Upper lobe of right lung (tissue), 1 donor: ENCODE results near the gene MBLAC1. TPM values are rescaled to one million over a fixed set of nuclear protein-coding genes. Genes with fewer than 3 reads are reported as not detected.

Experiments used
- ATAC-seq: fragments of 200-7000 bp; cut with Tn5 transposase; one replicate; pipeline ENCODE4 v1.9.1; 2020; ENCODE audit warnings: mild to moderate bottlenecking, moderate library complexity
- DNase-seq: peaks from one replicate; pipeline ENCODE4 v3.0.0-alpha.2; 2020
- H3K27ac ChIP-seq: fragments of 200-600 bp; one replicate; pipeline ENCODE4 v1.8.0; 2022
- H3K27me3 ChIP-seq: fragments of 200-600 bp; one replicate; pipeline ENCODE4 v1.8.0; 2022; ENCODE audit warnings: mild to moderate bottlenecking
- H3K36me3 ChIP-seq: fragments of 200-600 bp; one replicate; pipeline ENCODE4 v1.8.0; 2022
- H3K4me1 ChIP-seq: fragments of 200-600 bp; one replicate; pipeline ENCODE4 v1.8.0; 2022
- H3K4me3 ChIP-seq: fragments of 200-600 bp; one replicate; pipeline ENCODE4 v1.8.0; 2022; ENCODE audit warnings: mild to moderate bottlenecking
- H3K9me3 ChIP-seq: fragments of 200-600 bp; one replicate; pipeline ENCODE4 v1.8.0; 2022
- CTCF ChIP-seq: fragments of 200-600 bp; IDR thresholded peaks from one replicate; pipeline ENCODE4 v1.8.0; 2022; ENCODE audit warnings: antibody characterized with exemption
- intact Hi-C: fragments of 100-400 bp; cut with DNase I; formaldehyde crosslinking; loops from one replicate; pipeline ENCODE4 v1.11.0; 2022
- total RNA-seq: library from RNA; stranded (reverse); fragmentation: NEBNext Ultra II Directional; extraction: Animal tissue kit (Norgen Biotek cat#: 25700); gene quantifications from one replicate; pipeline ENCODE4 v1.2.1, GENCODE V29; 2021
- donor health status: DM: no; HTN: yes; CAD: no; lungs with severe emphysema.

MBLAC1 gene
- total RNA-seq, 1 donor from 2014 or later = 3.0 TPM

- Histone ChIP-seq H3K27me3 (no peaks in the 10 kb centered on the region), H3K4me1 (peaks cover 25% of the 10 kb centered on the region), H3K36me3 (peaks cover 58% of the 10 kb centered on the region), H3K27ac (peak overlapping the region; percentile 76), H3K4me3 (peak overlapping the region; percentile 97), H3K9me3 (no peaks in the 10 kb centered on the region)
- intact Hi-C loops = no loop called here
- ATAC-seq (peak; percentile 91), DNase-seq (peak; percentile 96)
- no peak for TF ChIP-seq CTCF
Observed at GRCh38 chr7:100100420-100101015, 26.2 kb upstream of the MBLAC1 start.

GRCh38 chr7:100101016-100101862, 25.5 kb upstream of the MBLAC1 start, which contains the start of the genes AP4M1 and MCM7:
Gene AP4M1, plus strand, starts transcription at chr7:100101643. Its CDS starts 72 bp downstream, at chr7:100101715.
Gene MCM7, minus strand, starts transcription at chr7:100101397. Its CDS starts 103 bp downstream, at chr7:100101294.
- Histone ChIP-seq H3K36me3 (peaks cover 57% of the 10 kb centered on the region), H3K9me3 (no peaks in the 10 kb centered on the region), H3K27me3 (no peaks in the 10 kb centered on the region), H3K4me3 (peak within 1 kb of the TSS; percentile 97), H3K27ac (peak within 1 kb of the TSS; percentile 94), H3K4me1 (peaks cover 25% of the 10 kb centered on the region)
- intact Hi-C loops = no loop called here
- no peak for TF ChIP-seq CTCF
- DNase-seq (peak; percentile 100), ATAC-seq (peak; percentile 94)

- TF ChIP-seq CTCF = no peak
- DNase-seq (no peak), ATAC-seq (no peak)
- intact Hi-C loops = no loop called here
- Histone ChIP-seq H3K27me3 (no peaks in the 10 kb centered on the region), H3K4me1 (peaks cover 25% of the 10 kb centered on the region), H3K9me3 (no peaks in the 10 kb centered on the region), H3K4me3 (no peak overlapping the region), H3K36me3 (peaks cover 55% of the 10 kb centered on the region), H3K27ac (no peak overlapping the region)
Observed at GRCh38 chr7:100102950-100103840, 23.6 kb upstream of the MBLAC1 start.

GRCh38 chr7:100105534-100105933, 21.2 kb upstream of the MBLAC1 start:
- Histone ChIP-seq H3K9me3 (no peaks in the 10 kb centered on the region), H3K27ac (no peak overlapping the region), H3K36me3 (peaks cover 62% of the 10 kb centered on the region), H3K4me3 (no peak overlapping the region), H3K27me3 (no peaks in the 10 kb centered on the region), H3K4me1 (peaks cover 11% of the 10 kb centered on the region)
- TF ChIP-seq CTCF = no peak
- intact Hi-C loops = no loop called here
- DNase-seq (no peak), ATAC-seq (no peak)

GRCh38 chr7:100106633-100107032, 20.1 kb upstream of the MBLAC1 start:
- ATAC-seq (no peak), DNase-seq (no peak)
- Histone ChIP-seq H3K4me3 (no peak overlapping the region), H3K27me3 (no peaks in the 10 kb centered on the region), H3K9me3 (no peaks in the 10 kb centered on the region), H3K4me1 (peaks cover 7% of the 10 kb centered on the region), H3K27ac (no peak overlapping the region), H3K36me3 (peaks cover 72% of the 10 kb centered on the region)
- intact Hi-C loops = no loop called here
- no peak for TF ChIP-seq CTCF
